Suprapubic skin (tissue), 4 donors: ENCODE measurements around the gene ZNF555. TPM values are rescaled to one million over a fixed set of nuclear protein-coding genes. Genes with fewer than 3 reads are reported as not detected.
"Not testable (repeated sequence)": the region's sequence is repeated elsewhere in the genome, so short reads cannot be mapped to it uniquely, and the experiment has no call there.

ENCODE experiments used
- DNase-seq, 2 donors: peaks; one replicate each; pipeline ENCODE4 v3.0.0-alpha.2; 2019; ENCODE audit warnings: low spot score in 2 of 2
- H3K27ac ChIP-seq: fragments of 200-600 bp; sonication (generic); one replicate; pipeline ENCODE4 v1.5.1; 2019
- H3K27me3 ChIP-seq: fragments of 200-600 bp; sonication (generic); one replicate; pipeline ENCODE4 v1.5.1; 2019
- H3K36me3 ChIP-seq: fragments of 200-600 bp; sonication (generic); one replicate; pipeline ENCODE4 v1.5.1; 2019
- H3K4me1 ChIP-seq: fragments of 200-600 bp; sonication (generic); one replicate; pipeline ENCODE4 v1.5.1; 2019
- H3K4me3 ChIP-seq: fragments of 200-600 bp; sonication (generic); one replicate; pipeline ENCODE4 v1.5.1; 2019; ENCODE audit warnings: mild to moderate bottlenecking
- H3K9me3 ChIP-seq: fragments of 200-600 bp; sonication (generic); one replicate; pipeline ENCODE4 v1.5.1; 2019
- EP300 ChIP-seq: sonication (generic); formaldehyde crosslinking; IDR thresholded peaks from one replicate; pipeline ENCODE4 v1.6.1; 2017; ENCODE audit warnings: antibody characterized with exemption
- POLR2A ChIP-seq, 2 donors: fragments of 450-650 bp; IDR thresholded peaks; one replicate each; pipeline ENCODE4 v1.6.1; 2017; ENCODE audit warnings: antibody characterized with exemption in 2 of 2, mild to moderate bottlenecking in 2 of 2, moderate library complexity in 2 of 2
- POLR2AphosphoS5 ChIP-seq, 3 donors: sonication (generic); formaldehyde crosslinking; IDR thresholded peaks; one replicate each; pipeline ENCODE4 v1.6.1; 2017; ENCODE audit warnings: antibody characterized with exemption in 3 of 3
- WGBS: methylation state at CpG from one replicate; pipeline ENCODE4 v1.1.5; 2018; 5-methylcytosine and 5-hydroxymethylcytosine counted together
- total RNA-seq, 4 donors: library from RNA; depleted of rRNA; stranded (reverse); fragments of >200 nt; gene quantifications; one replicate each; pipeline ENCODE4 v1.1.0, GENCODE V29; 2016
- TF ChIP-seq, protein P1 (sequence below), 2 donors: fragments of 200-600 bp in 1 of 2; fragments of 450-650 bp in 1 of 2; sonication (generic) in 1 of 2; IDR thresholded peaks; one replicate each; pipeline ENCODE4 v1.5.1; 2016 to 2019; ENCODE audit warnings: antibody characterized with exemption in 2 of 2, mild to moderate bottlenecking in 1 of 2, moderate library complexity in 1 of 2

ZNF555 gene
- total RNA-seq, 4 donors from 2014 or later = 2.5 to 7.6 (median 4.5) TPM

DNA sequence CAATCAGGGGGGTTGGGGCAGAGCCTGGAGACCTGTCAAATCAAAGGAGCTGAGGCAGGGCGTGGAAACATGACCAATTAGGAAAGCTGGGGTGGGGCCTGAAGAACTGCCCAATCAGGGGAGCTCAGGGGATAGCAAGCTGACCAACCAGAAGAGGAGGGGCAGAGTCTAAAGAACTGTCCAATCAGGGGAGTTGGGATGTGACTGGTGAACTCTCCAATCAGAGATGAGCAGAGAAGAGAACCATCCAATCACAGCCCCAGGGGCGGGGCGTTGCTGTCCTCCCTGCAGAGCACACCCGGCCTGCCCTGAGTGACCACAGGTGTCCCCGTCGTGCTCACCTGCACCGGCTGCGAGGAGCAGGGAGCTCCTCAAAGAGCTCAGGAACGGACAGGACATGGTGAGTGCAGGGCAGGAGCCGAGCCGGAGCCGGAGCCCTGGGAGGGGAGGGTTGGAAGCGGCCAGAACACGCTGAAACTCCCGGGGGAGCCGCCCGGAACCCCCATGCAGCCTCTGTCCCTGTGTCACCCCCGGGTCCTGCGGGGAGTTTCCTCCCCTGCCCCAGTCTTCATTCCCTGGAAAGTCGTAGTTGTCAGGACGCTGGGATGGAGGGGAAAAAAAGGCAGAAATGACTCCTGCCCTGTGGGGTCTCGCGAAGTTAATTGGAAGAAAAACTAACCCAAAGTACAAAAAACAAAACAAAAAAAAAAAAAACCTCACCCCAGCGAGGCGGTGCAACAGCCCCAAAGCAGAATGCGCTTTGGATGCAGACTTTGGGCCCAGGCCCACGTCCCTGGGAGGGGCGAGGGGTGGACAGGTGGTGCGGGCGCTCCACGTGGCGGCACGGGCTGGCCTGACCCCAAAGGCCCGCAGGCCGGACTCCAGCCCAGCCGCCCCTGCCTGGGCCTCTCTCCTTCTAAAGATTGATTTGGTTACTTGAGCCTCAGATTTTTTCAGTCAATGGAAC is 26.0 kb downstream of the ZNF555 start, which contains the start of gene ZNF556:
TSS of gene ZNF556 (plus strand) at position 311 of the 967 bp plus-strand sequence. CDS start at position 398, 87 bp downstream.
- no peak within 1 kb of the TSS for H3K4me3 ChIP-seq
- 80% methylated on average over 36 of the region's 36 CpGs for WGBS
- no peak within 1 kb of the TSS for H3K27ac ChIP-seq

DNA sequence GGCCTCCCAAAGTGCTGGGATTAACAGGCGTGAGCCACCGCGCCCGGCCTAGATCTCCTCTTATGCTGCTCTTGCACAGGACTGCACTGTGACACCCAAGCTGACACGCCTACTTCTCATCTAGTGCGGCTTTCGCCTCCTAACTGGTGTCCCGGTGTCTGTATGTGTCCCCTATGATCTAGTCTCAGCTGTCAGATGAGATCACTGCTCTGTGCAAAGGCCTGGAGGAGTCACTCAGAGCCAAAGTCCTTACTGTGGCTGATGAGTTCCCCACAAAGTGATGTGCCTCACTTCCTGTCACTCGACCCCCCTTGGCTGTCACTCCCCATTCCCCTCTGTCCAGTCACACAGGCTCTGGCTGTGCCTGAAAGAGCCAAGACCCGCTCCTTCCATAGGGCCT is 28.3 kb downstream of the ZNF555 start:
- Histone ChIP-seq H3K4me1 (no peaks in the 10 kb centered on the region), H3K27ac (no peak overlapping the region), H3K9me3 (no peaks in the 10 kb centered on the region), H3K4me3 (no peak overlapping the region), H3K36me3 (no peaks in the 10 kb centered on the region), H3K27me3 (no peaks in the 10 kb centered on the region)
- DNase-seq = no peak
- 83% methylated on average over 10 of the region's 10 CpGs for WGBS
- TF ChIP-seq POLR2A (IDR thresholded peaks at IDR 0.05) = no peak
- TF ChIP-seq EP300 = no peak
- no peak for TF ChIP-seq POLR2AphosphoS5 (IDR thresholded peaks at IDR 0.05)
- TF ChIP-seq, protein P1, sequence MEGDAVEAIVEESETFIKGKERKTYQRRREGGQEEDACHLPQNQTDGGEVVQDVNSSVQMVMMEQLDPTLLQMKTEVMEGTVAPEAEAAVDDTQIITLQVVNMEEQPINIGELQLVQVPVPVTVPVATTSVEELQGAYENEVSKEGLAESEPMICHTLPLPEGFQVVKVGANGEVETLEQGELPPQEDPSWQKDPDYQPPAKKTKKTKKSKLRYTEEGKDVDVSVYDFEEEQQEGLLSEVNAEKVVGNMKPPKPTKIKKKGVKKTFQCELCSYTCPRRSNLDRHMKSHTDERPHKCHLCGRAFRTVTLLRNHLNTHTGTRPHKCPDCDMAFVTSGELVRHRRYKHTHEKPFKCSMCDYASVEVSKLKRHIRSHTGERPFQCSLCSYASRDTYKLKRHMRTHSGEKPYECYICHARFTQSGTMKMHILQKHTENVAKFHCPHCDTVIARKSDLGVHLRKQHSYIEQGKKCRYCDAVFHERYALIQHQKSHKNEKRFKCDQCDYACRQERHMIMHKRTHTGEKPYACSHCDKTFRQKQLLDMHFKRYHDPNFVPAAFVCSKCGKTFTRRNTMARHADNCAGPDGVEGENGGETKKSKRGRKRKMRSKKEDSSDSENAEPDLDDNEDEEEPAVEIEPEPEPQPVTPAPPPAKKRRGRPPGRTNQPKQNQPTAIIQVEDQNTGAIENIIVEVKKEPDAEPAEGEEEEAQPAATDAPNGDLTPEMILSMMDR (IDR thresholded peaks at IDR 0.05) = no peak

More for the DNA sequence above, 26.0 kb downstream of the ZNF555 start, which contains the start of gene ZNF556:
- no peaks in the 10 kb centered on the region for H3K27me3 ChIP-seq
- H3K36me3 ChIP-seq = no peaks in the 10 kb centered on the region
- H3K9me3 ChIP-seq = no peaks in the 10 kb centered on the region
- no peak for DNase-seq
- TF ChIP-seq POLR2A (IDR thresholded peaks at IDR 0.05) (no peak), POLR2AphosphoS5 (IDR thresholded peaks at IDR 0.05) (no peak), EP300 (no peak)
- TF ChIP-seq, protein P1 (IDR thresholded peaks at IDR 0.05) = no peak
- H3K4me1 ChIP-seq = no peaks in the 10 kb centered on the region

DNA sequence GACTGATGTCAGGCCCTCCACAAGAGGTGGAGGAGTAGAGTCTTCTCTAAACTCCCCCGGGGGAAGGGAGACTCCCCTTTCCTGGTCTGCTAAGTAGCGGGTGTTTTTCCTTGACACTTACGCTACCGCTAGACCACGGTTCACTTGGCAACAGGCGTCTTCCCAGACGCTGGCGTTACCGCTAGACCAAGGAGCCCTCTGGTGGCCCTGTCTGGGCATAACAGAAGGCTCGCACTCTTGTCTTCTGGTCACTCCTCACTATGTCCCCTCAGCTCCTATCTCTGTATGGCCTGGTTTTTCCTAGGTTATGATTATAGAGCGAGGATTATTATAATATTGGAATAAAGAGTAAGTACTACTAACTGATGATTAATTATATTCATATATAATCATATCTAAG is 30.9 kb downstream of the ZNF555 start:
- not testable (repeated sequence) for H3K36me3 ChIP-seq, H3K27me3 ChIP-seq, H3K9me3 ChIP-seq, H3K27ac ChIP-seq, H3K4me1 ChIP-seq, H3K4me3 ChIP-seq, DNase-seq
- WGBS = 16% methylated on average over 11 of the region's 11 CpGs

DNA sequence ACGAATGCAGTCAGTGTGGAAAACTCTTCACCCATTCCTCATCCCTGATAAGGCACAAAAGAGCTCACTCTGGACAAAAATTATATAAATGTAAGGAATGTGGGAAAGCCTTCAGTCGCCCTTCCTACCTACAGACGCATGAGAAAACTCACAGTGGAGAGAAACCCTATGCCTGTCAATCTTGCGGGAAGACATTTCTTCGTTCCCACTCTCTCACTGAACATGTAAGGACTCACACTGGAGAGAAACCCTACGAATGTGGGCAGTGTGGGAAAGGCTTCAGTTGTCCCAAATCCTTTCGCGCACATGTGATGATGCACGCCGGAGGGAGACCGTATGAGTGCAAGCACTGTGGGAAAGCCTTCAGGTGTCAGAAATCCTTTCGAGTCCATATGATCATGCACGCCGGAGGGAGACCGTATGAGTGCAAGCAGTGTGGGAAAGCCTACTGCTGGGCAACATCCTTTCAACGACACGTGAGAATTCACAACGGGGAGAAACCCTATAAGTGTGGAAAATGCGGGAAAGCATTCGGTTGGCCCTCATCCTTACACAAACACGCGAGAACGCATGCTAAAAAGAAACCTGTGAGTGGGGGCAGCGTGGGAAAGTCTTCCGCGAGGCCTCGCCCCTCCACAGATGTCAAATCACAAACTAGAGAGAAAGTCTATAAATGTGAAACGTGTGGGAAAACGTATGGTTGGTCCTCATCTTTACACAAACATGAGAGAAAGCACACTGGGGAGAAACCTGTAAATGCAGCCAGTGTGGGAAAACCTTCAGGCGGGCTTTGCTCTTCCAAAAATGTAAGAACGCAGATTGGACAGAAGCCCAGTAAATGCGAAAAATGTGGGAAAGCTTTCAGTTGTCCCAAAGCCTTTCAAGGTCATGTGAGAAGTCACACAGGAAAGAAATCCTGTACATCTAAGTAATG is 36.4 kb downstream of the ZNF555 start:
- Histone ChIP-seq H3K36me3 (no peaks in the 10 kb centered on the region), H3K27ac (no peak overlapping the region), H3K4me1 (no peaks in the 10 kb centered on the region), H3K4me3 (no peak overlapping the region), H3K27me3 (no peaks in the 10 kb centered on the region), H3K9me3 (peaks cover 21% of the 10 kb centered on the region)
- 90% methylated on average over 32 of the region's 32 CpGs for WGBS
- no peak for DNase-seq
- TF ChIP-seq POLR2AphosphoS5 (IDR thresholded peaks at IDR 0.05) (no peak), EP300 (no peak), POLR2A (IDR thresholded peaks at IDR 0.05) (no peak)
- TF ChIP-seq, protein P1 (IDR thresholded peaks at IDR 0.05) = no peak

DNA sequence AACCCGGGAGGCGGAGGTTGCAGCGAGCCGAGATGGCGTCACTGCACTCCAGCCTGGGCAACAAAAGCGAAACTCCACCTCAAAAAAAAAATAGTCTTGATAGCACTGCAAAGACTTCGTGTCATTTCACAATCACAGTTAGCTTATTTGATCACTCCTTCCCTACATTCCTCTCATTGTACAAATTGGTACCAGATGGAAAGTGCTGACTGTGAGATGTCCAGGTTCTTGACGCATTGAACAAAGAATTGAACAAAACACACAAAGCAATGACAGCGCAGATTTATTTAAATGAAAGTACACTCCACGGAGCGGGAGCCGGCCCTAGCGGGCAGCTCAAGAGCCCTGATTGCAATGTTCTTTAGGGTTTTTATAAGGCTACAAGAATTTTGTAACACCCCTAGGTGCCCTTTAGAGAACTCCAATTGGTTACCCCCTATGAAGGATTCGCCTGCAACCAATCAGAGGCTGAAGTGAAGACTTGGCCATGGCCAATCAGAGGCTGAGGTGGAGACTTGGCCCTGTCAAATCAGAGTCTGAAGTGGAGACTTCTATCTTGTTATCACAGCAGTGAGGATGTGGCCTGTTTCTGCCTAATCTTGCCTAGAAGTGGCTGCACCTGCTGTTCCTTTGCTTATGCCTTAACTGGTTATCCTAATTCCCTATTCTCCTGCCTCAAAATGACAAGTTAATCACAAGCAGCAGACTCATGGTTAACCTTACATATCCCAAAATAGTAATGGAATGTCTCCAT is 42.6 kb downstream of the ZNF555 start:
- no peak for DNase-seq
- H3K4me1 ChIP-seq = peaks cover 7% of the 10 kb centered on the region
- no peaks in the 10 kb centered on the region for H3K27me3 ChIP-seq
- H3K4me3 ChIP-seq = no peak overlapping the region
- no peak overlapping the region for H3K27ac ChIP-seq
- H3K36me3 ChIP-seq = no peaks in the 10 kb centered on the region
- TF ChIP-seq POLR2AphosphoS5 (IDR thresholded peaks at IDR 0.05) = no peak
- TF ChIP-seq EP300 = no peak
- no peak for TF ChIP-seq POLR2A (IDR thresholded peaks at IDR 0.05)
- TF ChIP-seq, protein P1 (IDR thresholded peaks at IDR 0.05) = no peak
- H3K9me3 ChIP-seq = peaks cover 3% of the 10 kb centered on the region
- 75% methylated on average over 14 of the region's 14 CpGs for WGBS
